ENCODE data around the gene GLRX5.

The GLRX5 gene

GRCh38 chr14:95534299-95535225 lies at the start of gene GLRX5:
Gene GLRX5, plus strand, starts transcription at chr14:95535050. Its CDS starts 40 bp downstream, at chr14:95535090.
- peak; percentile 100 for DNase-seq

- DNase-seq, result no peak
Observed at GRCh38 chr14:95485222-95485819, 49.5 kb upstream of the GLRX5 start.

- DNase-seq, result no peak
Observed at GRCh38 chr14:95486875-95487668, 47.8 kb upstream of the GLRX5 start.

DNA sequence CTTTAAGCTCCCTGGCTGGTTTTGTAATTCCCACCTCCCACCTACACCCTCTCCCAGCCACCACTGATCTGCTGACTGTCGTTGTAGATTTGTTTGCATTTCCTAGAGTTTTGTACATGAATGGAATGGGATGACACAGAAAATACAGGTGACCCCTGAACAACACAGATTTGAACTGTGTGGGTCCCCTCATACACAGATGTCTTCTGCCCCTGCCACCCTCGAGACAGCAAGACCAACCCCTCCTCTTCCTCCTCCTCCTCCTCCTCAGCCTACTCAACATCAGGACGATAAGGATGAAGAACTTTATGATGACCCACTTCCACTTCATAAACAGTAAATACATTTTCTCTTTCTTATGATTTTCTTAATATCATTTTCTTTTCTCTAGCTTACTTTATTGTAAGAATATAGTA lies 47.2 kb upstream of the GLRX5 start:
- no peak for DNase-seq

GRCh38 chr14:95488376-95489213 lies 46.3 kb upstream of the GLRX5 start:
- no peak for DNase-seq

DNA sequence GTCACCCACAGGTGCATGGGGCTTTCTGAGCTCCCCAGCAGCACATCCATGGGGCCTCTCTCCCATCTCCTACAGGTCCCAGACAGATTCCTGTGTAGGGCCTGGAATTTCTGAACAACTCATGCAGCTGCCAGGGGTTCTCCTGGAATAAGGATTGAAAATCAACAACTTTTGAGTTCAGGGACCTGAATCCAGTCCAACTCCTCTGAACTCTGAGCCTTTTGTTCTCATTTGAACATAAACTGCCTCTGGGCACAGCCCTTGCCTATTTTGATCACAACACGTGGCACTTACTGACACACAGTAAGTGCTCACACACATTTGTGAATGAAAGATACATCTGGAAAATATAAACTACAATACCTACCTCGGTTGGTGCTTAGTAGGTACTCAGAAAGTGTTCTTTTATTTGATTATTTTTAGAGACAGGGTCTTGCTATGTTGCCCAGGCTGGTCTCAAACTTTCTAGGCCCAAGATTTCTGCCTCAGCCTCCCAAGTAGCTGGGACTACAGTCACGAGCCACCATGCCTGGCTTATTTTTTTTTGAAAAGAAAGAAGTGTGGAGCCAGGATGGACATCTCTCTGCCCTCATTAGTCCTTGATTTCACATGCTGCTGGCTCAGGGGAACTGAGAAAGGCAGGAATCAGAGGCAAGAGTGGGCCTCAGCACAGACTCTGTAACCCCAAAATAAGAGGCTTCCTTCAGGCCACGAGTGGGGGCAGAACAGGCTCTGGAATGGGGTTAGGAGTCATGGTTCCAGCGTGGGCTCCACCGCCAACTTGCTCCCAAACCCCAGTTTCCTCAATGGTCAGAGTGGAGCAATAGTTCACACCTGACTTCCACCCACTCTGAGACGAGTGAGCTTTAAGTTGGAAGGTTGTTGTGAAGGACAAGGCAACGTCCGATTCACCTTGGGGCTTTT lies 45.4 kb upstream of the GLRX5 start:
- DNase-seq, result no peak

GRCh38 chr14:95490138-95490509 lies 44.7 kb upstream of the GLRX5 start:
- DNase-seq, result no peak

- DNase-seq, result peak; percentile 32
Observed at GRCh38 chr14:95490727-95491451, 44.0 kb upstream of the GLRX5 start.

DNA sequence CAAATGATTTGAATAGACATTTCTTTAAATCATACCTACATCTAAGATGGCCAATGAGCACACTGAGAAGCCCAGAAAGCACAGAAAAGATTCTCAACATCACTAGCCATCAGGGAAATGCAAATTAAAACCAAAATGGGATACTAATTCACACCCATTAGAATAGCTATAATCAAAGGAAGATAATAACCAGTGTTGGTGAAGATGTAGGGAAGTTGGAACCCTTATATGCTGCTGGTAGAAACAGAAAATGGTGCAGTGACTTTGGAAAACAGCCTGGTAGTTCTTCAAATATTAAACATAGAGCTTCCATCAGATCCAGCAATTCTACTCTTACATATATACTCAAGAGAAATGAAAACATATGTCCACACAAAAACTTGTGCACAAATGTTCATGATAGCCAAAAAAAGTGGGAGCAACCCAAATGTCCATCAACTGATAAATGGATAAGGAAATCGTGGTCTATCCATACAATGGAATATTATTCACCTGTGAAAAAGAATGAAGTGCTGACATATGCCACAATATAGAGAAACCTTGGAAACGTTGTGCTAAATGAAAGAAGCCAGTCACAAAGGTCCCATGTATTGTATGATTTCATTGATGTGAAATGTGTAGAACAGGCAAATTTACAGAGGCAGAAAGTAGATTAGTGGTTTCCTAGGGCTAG lies 42.8 kb upstream of the GLRX5 start:
- DNase-seq, result no peak

GRCh38 chr14:95493503-95493902 lies 41.3 kb upstream of the GLRX5 start:
- DNase-seq, result no peak

DNA sequence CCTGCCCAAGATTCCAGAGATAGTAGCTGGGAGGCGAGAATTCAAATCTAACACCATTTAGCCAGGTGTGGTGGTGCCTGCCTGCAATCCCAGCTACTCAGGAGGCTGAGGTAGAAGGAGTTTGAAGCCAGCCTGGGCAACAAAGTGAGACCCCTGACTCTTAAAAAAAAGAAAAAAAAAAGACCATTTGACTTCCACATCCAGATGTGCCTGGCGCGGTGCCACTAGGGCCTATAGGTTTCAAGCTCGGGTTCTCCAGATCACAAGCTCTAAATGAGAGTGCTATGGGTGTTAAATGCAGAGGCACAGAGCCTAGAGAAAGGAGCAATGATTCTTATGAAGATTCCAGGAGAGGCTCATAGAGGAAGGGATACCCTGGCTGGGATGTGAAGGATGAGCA lies 40.9 kb upstream of the GLRX5 start:
- DNase-seq, result no peak

- DNase-seq, result no peak
Observed at GRCh38 chr14:95494456-95494855, 40.4 kb upstream of the GLRX5 start.

DNA sequence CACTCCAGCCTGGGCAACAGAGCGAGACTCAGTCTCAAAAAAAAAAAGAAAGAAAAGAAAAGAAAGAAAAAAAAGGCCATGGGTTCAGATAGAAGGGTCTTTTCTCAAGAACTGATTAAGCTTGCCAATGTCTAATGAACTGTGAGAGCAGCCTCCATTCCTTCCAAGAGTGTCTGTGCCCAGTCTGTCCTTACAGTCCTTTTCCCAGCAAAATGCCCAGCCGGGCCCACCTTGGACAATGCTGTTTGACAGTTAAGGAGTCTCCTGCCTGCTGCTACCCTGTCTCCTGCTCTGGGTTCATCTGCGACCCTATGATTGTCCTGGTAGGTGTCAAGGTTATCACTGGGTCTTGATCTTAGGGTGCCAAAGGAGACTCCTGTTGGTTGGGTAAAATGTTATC lies 39.8 kb upstream of the GLRX5 start:
- DNase-seq, result no peak

- no peak for DNase-seq
Observed at GRCh38 chr14:95495538-95496025, 39.3 kb upstream of the GLRX5 start.

DNA sequence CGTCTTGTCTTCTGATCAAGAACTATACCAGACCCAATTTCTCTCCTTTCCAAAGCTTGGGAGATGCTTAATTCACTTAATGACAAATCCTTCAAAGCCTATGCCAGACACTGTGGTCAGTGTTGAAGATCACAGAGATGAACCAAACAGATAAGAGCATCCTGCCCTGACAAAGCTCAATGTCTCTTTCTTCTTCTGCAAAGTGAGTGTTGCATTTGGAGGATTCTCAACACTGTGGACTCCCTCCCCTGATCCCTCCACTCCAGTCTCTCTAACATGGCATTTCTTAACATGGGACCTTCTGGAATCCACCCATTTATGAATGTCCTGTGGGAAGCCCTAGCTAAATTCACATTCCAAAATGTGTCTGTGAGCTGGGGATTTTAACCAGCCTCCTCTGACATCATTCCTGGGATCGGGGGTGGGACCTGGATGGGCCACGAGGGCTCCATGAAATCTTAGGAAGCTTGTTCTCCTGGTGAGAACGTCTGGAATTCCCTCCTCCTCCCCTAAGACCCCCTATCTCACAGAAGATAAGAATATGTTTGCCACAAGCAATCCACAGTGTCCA lies 38.7 kb upstream of the GLRX5 start:
- no peak for DNase-seq

DNA sequence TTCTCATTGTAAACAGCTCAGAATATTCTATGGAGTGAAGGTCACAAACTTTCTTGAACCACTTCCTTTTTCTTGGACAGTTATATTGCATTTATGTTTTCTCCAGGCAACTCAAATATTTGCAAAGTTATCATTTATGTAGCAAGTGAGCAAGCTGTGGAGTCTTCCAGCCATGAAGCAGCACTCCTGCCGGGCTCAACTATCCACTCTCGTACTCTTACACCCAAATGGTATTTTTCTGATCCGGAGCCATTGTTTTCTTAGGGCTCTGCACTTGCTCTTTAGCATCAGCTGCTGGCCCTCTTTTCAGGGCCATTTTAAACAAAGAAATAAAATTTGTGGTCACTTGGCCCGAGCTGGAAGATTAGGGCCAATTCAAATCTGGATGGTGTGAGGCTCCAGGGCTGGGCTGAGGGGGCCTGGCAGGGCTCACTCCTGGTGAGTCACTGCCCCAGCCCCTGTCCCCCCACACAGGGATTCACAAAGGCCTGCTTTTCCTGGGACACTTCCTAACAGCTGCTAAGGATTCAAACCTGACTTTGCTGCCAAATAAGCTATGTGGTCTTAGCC lies 38.1 kb upstream of the GLRX5 start:
- no peak for DNase-seq

GRCh38 chr14:95497561-95498011 lies 37.3 kb upstream of the GLRX5 start:
- DNase-seq, result no peak

DNA sequence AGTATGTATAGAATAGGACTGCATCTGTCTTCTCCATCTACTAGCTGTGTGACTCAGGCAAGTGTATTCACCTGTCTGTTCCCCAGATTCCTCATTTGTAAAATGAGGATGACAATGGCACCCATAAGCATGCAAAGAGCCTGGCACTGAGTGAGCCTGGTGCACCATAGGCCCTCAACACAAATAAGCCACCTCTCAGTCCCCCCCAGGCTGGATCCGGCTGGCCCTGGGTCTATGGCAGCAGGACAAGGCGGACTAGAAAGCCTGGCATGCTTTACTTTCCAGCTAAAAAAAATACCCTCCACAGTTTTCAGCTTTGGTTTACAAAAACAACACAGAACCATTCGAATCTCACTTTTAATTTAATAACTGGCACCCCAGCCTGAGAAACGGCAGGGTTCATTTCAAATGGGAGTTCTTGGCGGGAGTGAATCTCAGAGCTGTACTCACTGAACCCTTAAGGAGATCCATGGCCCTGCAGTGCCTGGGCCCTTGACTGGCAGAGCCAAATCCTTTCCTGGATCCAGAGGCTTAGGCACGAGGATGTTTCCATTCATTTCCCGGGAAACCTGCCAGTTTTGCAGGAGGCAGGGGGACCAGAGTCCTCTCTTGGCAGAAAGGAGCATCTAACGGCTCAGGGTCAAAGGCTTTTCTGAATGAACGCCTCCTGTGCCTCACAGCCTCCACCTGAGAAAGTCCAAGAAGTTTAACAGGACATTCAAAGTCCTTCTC lies 36.1 kb upstream of the GLRX5 start:
- no peak for DNase-seq
